GM21576 (cell line): ENCODE results near the gene CCN5.
A peak's percentile ranks its signal among the peaks of the same experiment; 100 is the strongest.
"Not testable (repeated sequence)": the region's sequence is repeated elsewhere in the genome, so short reads cannot be mapped to it uniquely, and the experiment has no call there.

Experiments used
- ATAC-seq: cut with Tn5 transposase; IDR thresholded peaks from one replicate; pipeline ENCODE4 v1.9.1; 2021; ENCODE audit warnings: mild to moderate bottlenecking, moderate library complexity; ENCODE audit not compliant: unreplicated experiment

The CCN5 gene

GRCh38 chr20:44714701-44715498 lies at the start of gene CCN5:
TSS of gene CCN5 (plus strand) at chr20:44715369. CDS start at chr20:44715391, 22 bp downstream.
- no peak for ATAC-seq

- ATAC-seq, result no peak
Observed at GRCh38 chr20:44666066-44666465, 49.1 kb upstream of the CCN5 start.

- not testable (repeated sequence) for ATAC-seq
Observed at GRCh38 chr20:44670851-44671250, 44.3 kb upstream of the CCN5 start.

- ATAC-seq, result peak; percentile 55
Observed at GRCh38 chr20:44671541-44671940, 43.6 kb upstream of the CCN5 start.

GRCh38 chr20:44672318-44672902 lies 42.8 kb upstream of the CCN5 start:
- ATAC-seq, result not testable (repeated sequence)

- ATAC-seq, result no peak
Observed at GRCh38 chr20:44678242-44678641, 36.9 kb upstream of the CCN5 start.

- no peak for ATAC-seq
Observed at GRCh38 chr20:44678990-44679611, 36.1 kb upstream of the CCN5 start.

GRCh38 chr20:44681796-44682566 lies 33.2 kb upstream of the CCN5 start:
- ATAC-seq, result no peak

GRCh38 chr20:44683263-44684046 lies 31.7 kb upstream of the CCN5 start:
- peak; percentile 71 for ATAC-seq

GRCh38 chr20:44684047-44684967 lies 30.9 kb upstream of the CCN5 start:
- ATAC-seq, result no peak

GRCh38 chr20:44686934-44687333 lies 28.2 kb upstream of the CCN5 start:
- ATAC-seq, result no peak

GRCh38 chr20:44688053-44688625 lies 27.0 kb upstream of the CCN5 start:
- no peak for ATAC-seq

- ATAC-seq, result no peak
Observed at GRCh38 chr20:44689809-44690208, 25.4 kb upstream of the CCN5 start.

- ATAC-seq, result no peak
Observed at GRCh38 chr20:44690781-44691423, 24.3 kb upstream of the CCN5 start.

GRCh38 chr20:44691424-44692423 lies 23.4 kb upstream of the CCN5 start:
- no peak for ATAC-seq

GRCh38 chr20:44692932-44693480 lies 22.2 kb upstream of the CCN5 start:
- no peak for ATAC-seq

GRCh38 chr20:44693627-44694026 lies 21.5 kb upstream of the CCN5 start:
- ATAC-seq, result no peak
